HCT116 (cell line): ENCODE results near the gene ZC3H15.

Experiments used
- EGR1 ChIP-seq: IDR thresholded peaks from 2 replicates; pipeline ENCODE4 v1.6.1; 2012; ENCODE audit warnings: low read depth
- EZH2 ChIP-seq: fragments of 200-600 bp; sonication (generic); IDR thresholded peaks from 2 replicates; pipeline ENCODE4 v1.6.1; 2017; ENCODE audit warnings: antibody characterized with exemption, mixed run types
- EZH2phosphoT487 ChIP-seq: fragments of 200-600 bp; IDR thresholded peaks from 2 replicates; pipeline ENCODE4 v1.6.1; 2018; ENCODE audit warnings: antibody characterized with exemption, borderline replicate concordance
- POLR2A ChIP-seq: IDR thresholded peaks from 2 replicates; pipeline ENCODE4 v1.7.0; 2011; ENCODE audit warnings: borderline replicate concordance; ENCODE audit not compliant: insufficient read depth, insufficient read length; ENCODE audit errors: extremely low read depth
- POLR2AphosphoS5 ChIP-seq: IDR thresholded peaks from 2 replicates; pipeline ENCODE4 v1.6.1; 2011; ENCODE audit warnings: mild to moderate bottlenecking, low read depth, low read length, moderate library complexity
- RAD21 ChIP-seq: IDR thresholded peaks from 2 replicates; pipeline ENCODE4 v1.6.1; 2012; ENCODE audit warnings: low read depth, mild to moderate bottlenecking
- YY1 ChIP-seq: IDR thresholded peaks from 2 replicates; pipeline ENCODE4 v1.6.1; 2011; ENCODE audit warnings: low read length, low read depth, moderate library complexity, mild to moderate bottlenecking; ENCODE audit not compliant: insufficient replicate concordance; ENCODE audit errors: extremely low read depth
- ZFX ChIP-seq: fragments of 450-650 bp; IDR thresholded peaks from 2 replicates; pipeline ENCODE4 v1.6.1; 2017
- ZNF274 ChIP-seq: fragments of 200-500 bp; sonication (Bioruptor generic); IDR thresholded peaks from 2 replicates; pipeline ENCODE4 v1.6.1; 2014; ENCODE audit warnings: mild to moderate bottlenecking, low read depth, low read length, inconsistent platforms
- TF ChIP-seq, protein P1 (sequence below), 3 experiments: fragments of 200-600 bp in 1 of 3; sonication (generic) in 1 of 3; IDR thresholded peaks in 2 of 3; conservative IDR thresholded peaks in 1 of 3; 2 replicates each; pipeline ENCODE4 v1.5.1; 2012 to 2017; ENCODE audit warnings: low read depth in 2 of 3, low read length in 2 of 3, antibody characterized with exemption in 1 of 3, borderline replicate concordance in 1 of 3, control low read depth in 1 of 3, mild to moderate bottlenecking in 1 of 3, mixed read lengths in 1 of 3, mixed run types in 1 of 3, moderate library complexity in 1 of 3; ENCODE audit not compliant: insufficient read depth in 1 of 3
- TF ChIP-seq, protein P2 (sequence below): IDR thresholded peaks from 2 replicates; pipeline ENCODE4 v1.6.1; 2012
- TF ChIP-seq, protein P3 (sequence below): IDR thresholded peaks from 2 replicates; pipeline ENCODE4 v1.6.1; 2011; ENCODE audit warnings: mild to moderate bottlenecking, low read length, moderate library complexity; ENCODE audit not compliant: insufficient replicate concordance; ENCODE audit errors: extremely low read depth
- TF ChIP-seq, protein P4 (sequence below): IDR thresholded peaks from 2 replicates; pipeline ENCODE4 v1.6.1; 2012

DNA sequence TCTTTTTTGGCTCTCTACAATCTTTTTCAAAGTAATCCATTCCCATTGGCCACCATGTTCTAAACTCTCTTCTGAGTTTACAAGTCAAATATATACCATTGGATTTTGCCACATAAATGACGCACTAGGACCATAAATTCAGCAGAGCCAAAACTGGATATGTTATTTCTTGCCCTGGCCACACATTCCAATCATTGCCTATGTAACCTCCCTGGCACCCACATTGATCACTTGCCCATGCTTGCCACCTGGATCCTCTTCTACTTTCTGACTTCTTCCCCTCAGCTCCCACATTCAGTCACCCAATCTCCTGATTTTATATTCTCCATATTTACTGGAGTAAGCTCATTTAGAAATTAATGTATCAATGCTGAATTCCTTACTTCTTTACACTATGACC is 5.1 kb upstream of the ZC3H15 start:
- TF ChIP-seq ZNF274 (no peak), EGR1 (no peak), POLR2A (no peak), RAD21 (no peak), ZFX (no peak), YY1 (no peak), EZH2 (no peak), EZH2phosphoT487 (no peak), POLR2AphosphoS5 (no peak)
- TF ChIP-seq, protein P1, sequence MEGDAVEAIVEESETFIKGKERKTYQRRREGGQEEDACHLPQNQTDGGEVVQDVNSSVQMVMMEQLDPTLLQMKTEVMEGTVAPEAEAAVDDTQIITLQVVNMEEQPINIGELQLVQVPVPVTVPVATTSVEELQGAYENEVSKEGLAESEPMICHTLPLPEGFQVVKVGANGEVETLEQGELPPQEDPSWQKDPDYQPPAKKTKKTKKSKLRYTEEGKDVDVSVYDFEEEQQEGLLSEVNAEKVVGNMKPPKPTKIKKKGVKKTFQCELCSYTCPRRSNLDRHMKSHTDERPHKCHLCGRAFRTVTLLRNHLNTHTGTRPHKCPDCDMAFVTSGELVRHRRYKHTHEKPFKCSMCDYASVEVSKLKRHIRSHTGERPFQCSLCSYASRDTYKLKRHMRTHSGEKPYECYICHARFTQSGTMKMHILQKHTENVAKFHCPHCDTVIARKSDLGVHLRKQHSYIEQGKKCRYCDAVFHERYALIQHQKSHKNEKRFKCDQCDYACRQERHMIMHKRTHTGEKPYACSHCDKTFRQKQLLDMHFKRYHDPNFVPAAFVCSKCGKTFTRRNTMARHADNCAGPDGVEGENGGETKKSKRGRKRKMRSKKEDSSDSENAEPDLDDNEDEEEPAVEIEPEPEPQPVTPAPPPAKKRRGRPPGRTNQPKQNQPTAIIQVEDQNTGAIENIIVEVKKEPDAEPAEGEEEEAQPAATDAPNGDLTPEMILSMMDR (IDR thresholded peaks at IDR 0.05 in 2 of 3, conservative IDR thresholded peaks at IDR 0.05 in 1 of 3; ENCODE audit: borderline replicate concordance in 1 of 3, insufficient read depth in 1 of 3, low read depth in 2 of 3, low read length in 2 of 3): no peak
- TF ChIP-seq, protein P2, sequence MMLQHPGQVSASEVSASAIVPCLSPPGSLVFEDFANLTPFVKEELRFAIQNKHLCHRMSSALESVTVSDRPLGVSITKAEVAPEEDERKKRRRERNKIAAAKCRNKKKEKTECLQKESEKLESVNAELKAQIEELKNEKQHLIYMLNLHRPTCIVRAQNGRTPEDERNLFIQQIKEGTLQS: no peak
- TF ChIP-seq, protein P3, sequence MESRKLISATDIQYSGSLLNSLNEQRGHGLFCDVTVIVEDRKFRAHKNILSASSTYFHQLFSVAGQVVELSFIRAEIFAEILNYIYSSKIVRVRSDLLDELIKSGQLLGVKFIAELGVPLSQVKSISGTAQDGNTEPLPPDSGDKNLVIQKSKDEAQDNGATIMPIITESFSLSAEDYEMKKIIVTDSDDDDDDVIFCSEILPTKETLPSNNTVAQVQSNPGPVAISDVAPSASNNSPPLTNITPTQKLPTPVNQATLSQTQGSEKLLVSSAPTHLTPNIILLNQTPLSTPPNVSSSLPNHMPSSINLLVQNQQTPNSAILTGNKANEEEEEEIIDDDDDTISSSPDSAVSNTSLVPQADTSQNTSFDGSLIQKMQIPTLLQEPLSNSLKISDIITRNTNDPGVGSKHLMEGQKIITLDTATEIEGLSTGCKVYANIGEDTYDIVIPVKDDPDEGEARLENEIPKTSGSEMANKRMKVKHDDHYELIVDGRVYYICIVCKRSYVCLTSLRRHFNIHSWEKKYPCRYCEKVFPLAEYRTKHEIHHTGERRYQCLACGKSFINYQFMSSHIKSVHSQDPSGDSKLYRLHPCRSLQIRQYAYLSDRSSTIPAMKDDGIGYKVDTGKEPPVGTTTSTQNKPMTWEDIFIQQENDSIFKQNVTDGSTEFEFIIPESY: no peak
- TF ChIP-seq, protein P4, sequence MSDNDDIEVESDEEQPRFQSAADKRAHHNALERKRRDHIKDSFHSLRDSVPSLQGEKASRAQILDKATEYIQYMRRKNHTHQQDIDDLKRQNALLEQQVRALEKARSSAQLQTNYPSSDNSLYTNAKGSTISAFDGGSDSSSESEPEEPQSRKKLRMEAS: no peak
